Skeletal muscle satellite cell (primary cell): ENCODE measurements around the gene ZNF396.

Source experiments
- H3K27me3 ChIP-seq: 2 replicates; pipeline ENCODE4 v1.7.0; 2013; ENCODE audit warnings: low read length; ENCODE audit not compliant: control insufficient read depth, insufficient read depth
- H3K36me3 ChIP-seq: 2 replicates; pipeline ENCODE4 v1.7.0; 2013; ENCODE audit warnings: mild to moderate bottlenecking, control low read depth, low read length; ENCODE audit not compliant: insufficient read depth
- H3K4me1 ChIP-seq: 2 replicates; pipeline ENCODE4 v1.7.0; 2013; ENCODE audit warnings: low read length; ENCODE audit not compliant: control insufficient read depth, insufficient read depth
- H3K4me2 ChIP-seq: 2 replicates; pipeline ENCODE4 v1.7.0; 2013; ENCODE audit warnings: mild to moderate bottlenecking, low read length
- H3K4me3 ChIP-seq: 2 replicates; pipeline ENCODE4 v1.7.0; 2013; ENCODE audit warnings: low read length
- H3K9ac ChIP-seq: 2 replicates; pipeline ENCODE4 v1.7.0; 2013; ENCODE audit warnings: mild to moderate bottlenecking, low read depth, low read length, moderate library complexity
- H3K9me3 ChIP-seq: replicated peaks from 2 replicates; pipeline ENCODE4 v1.7.0; 2013; ENCODE audit warnings: mild to moderate bottlenecking, control low read depth, low read length

ZNF396 gene

GRCh38 chr18:35334212-35334611 is 42.9 kb downstream of the ZNF396 start:
- H3K9me3 ChIP-seq, result no peaks in the 10 kb centered on the region
- H3K36me3 ChIP-seq, result peaks cover 78% of the 10 kb centered on the region
- no peak overlapping the region for H3K4me3 ChIP-seq
- no peak overlapping the region for H3K9ac ChIP-seq
- H3K4me1 ChIP-seq, result peaks cover 3% of the 10 kb centered on the region
- H3K27me3 ChIP-seq, result no peaks in the 10 kb centered on the region
- H3K4me2 ChIP-seq, result no peak overlapping the region

GRCh38 chr18:35331367-35332087 is 45.6 kb downstream of the ZNF396 start:
- H3K9ac ChIP-seq, result no peak overlapping the region
- no peak overlapping the region for H3K4me2 ChIP-seq

GRCh38 chr18:35328868-35329267 is 48.3 kb downstream of the ZNF396 start:
- peaks cover 25% of the 10 kb centered on the region for H3K36me3 ChIP-seq
- H3K27me3 ChIP-seq, result no peaks in the 10 kb centered on the region
- H3K4me2 ChIP-seq, result no peak overlapping the region
- no peaks in the 10 kb centered on the region for H3K9me3 ChIP-seq
- H3K4me3 ChIP-seq, result no peak overlapping the region
- H3K4me1 ChIP-seq, result no peaks in the 10 kb centered on the region
- H3K9ac ChIP-seq, result no peak overlapping the region

More at GRCh38 chr18:35331367-35332087, 45.6 kb downstream of the ZNF396 start:
- peaks cover 51% of the 10 kb centered on the region for H3K36me3 ChIP-seq
- no peak overlapping the region for H3K4me3 ChIP-seq
- no peaks in the 10 kb centered on the region for H3K9me3 ChIP-seq
- peaks cover 3% of the 10 kb centered on the region for H3K4me1 ChIP-seq
- no peaks in the 10 kb centered on the region for H3K27me3 ChIP-seq

GRCh38 chr18:35326695-35327387 is 50.3 kb downstream of the ZNF396 start:
- Histone ChIP-seq H3K9ac (no peak overlapping the region), H3K9me3 (no peaks in the 10 kb centered on the region), H3K27me3 (no peaks in the 10 kb centered on the region), H3K4me2 (no peak overlapping the region), H3K4me3 (no peak overlapping the region), H3K36me3 (peaks cover 5% of the 10 kb centered on the region), H3K4me1 (no peaks in the 10 kb centered on the region)

- no peaks in the 10 kb centered on the region for H3K36me3 ChIP-seq
- H3K4me2 ChIP-seq, result no peak overlapping the region
- H3K4me1 ChIP-seq, result no peaks in the 10 kb centered on the region
- H3K9me3 ChIP-seq, result no peaks in the 10 kb centered on the region
- no peaks in the 10 kb centered on the region for H3K27me3 ChIP-seq
- H3K4me3 ChIP-seq, result no peak overlapping the region
- H3K9ac ChIP-seq, result no peak overlapping the region
These were observed 52.0 kb downstream of the ZNF396 start for GRCh38 chr18:35324926-35325655.

GRCh38 chr18:35322486-35323458 is 54.4 kb downstream of the ZNF396 start:
- Histone ChIP-seq H3K4me2 (no peak overlapping the region), H3K9me3 (no peaks in the 10 kb centered on the region), H3K27me3 (no peaks in the 10 kb centered on the region), H3K36me3 (no peaks in the 10 kb centered on the region), H3K4me3 (no peak overlapping the region), H3K4me1 (no peaks in the 10 kb centered on the region), H3K9ac (no peak overlapping the region)
